Measurements from ENCODE around the gene PHEX.
A peak's percentile ranks its signal among the peaks of the same experiment; 100 is the strongest.

Gene PHEX

DNA sequence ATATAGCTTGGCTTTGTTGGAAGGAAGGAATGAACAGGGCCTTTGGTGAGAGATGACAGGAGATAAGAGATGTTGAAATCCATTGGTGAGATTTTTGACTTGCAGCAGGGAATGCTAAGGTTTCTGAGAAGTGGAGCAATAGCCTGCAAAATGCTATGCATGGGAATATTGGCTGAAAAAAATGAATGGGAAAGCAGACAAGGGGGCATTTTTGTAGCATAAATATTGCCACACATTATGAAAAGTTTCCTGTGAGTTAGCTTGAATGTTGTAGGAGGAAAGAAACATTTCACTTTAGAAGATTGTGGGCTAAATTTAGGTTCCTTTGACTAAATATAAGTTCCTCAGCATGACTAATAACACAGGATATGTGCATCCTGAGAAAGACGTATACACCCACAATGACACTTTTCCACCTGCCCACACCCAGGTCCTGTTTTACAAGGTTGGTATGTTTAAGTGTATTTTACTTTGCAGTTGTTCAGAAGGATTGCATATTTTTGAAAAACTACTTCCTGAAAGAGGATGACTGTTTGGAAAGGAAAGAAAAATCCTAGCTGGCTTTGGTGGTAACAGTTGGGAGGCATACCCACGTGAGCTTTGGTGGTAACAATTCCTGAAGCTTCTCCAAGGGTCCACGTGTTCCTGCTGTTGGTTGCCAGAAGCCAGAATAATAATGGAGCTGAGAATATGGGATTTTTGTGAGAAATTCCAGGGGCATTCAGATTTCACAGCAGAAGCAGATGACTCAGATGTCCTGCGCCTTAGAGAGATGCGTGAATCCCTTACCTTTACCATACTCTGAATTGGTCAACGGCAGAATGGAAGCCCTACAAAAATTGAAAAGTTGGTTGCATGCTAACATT is 28.5 kb downstream of the PHEX start:
- H3K27me3 Mint-ChIP-seq: no peaks in the 10 kb centered on the region
- H3K9me3 Mint-ChIP-seq: no peaks in the 10 kb centered on the region
- peaks cover 16% of the 10 kb centered on the region for H3K36me3 Mint-ChIP-seq (ENCODE audit: low read depth)
- H3K4me1 Mint-ChIP-seq (ENCODE audit: low read depth): peaks cover 93% of the 10 kb centered on the region
- peak overlapping the region; percentile 66 for H3K4me3 Mint-ChIP-seq
- peak overlapping the region; percentile 95 for H3K27ac Mint-ChIP-seq

DNA sequence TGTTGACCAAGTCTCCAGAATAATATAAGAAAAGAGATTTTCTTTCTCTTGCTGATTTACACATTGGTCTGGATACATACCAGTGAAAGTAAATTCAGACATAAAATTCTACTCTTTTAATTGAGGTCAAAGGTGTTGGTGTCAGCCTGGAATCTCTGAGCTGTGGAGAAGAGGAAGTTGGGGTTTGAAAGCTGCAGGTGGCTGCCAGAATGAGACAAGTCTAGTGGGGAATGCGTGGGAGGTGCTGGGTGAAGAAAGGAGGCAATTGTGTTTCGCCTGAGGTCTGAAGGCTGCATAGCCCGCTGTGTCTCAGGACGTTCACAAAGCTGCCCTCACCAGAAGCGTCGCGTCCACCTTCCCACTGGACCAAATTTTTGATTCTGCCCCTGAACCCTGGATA is 31.2 kb downstream of the PHEX start:
- Mint-ChIP-seq H3K27me3 (no peaks in the 10 kb centered on the region), H3K36me3 (ENCODE audit: low read depth) (peaks cover 23% of the 10 kb centered on the region), H3K27ac (peak overlapping the region; percentile 95), H3K4me3 (peak overlapping the region; percentile 45), H3K9me3 (no peaks in the 10 kb centered on the region), H3K4me1 (ENCODE audit: low read depth) (peaks cover 94% of the 10 kb centered on the region)

DNA sequence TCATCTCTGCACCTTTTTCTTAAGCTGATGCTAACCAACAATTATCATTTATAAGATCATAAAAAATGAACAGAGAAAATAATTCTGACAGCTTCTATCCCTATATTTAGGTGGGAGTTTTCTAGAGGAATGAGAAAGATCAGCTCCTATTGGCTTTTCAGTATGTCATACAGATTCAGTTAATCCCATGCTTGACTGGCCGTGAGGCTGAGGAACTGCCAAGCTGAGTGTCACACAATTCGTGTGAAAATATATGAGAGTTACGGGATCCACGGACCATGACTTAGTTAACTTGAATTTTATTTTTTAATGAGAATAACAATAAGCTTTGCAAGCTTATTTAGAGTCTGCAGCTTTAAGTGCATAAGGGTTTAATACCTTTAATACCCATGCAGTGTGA is 37.5 kb downstream of the PHEX start:
- H3K27ac Mint-ChIP-seq: no peak overlapping the region
- H3K9me3 Mint-ChIP-seq: no peaks in the 10 kb centered on the region
- no peaks in the 10 kb centered on the region for H3K27me3 Mint-ChIP-seq

DNA sequence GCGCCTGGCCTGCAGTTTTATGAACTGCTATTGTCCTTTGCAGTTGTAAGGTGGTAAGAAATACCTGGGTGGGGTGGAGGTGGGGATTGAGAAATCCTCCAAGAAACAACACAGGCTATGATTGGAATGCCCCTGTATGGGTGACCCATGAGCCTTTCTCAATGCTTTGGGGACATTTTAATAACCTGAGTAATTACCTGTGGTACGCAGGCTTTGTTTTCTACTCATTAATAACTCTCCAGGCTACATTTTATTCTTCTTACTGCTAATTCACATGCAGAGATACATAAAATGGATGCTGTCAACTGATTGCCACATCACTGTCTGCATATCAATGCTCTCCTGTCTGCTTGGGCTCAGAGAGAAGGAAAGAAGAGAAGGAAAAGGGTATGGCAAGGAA is 41.8 kb downstream of the PHEX start:
- Mint-ChIP-seq H3K4me1 (ENCODE audit: low read depth) (peaks cover 13% of the 10 kb centered on the region), H3K4me3 (no peak overlapping the region), H3K36me3 (ENCODE audit: low read depth) (peaks cover 32% of the 10 kb centered on the region), H3K27me3 (no peaks in the 10 kb centered on the region), H3K27ac (no peak overlapping the region), H3K9me3 (no peaks in the 10 kb centered on the region)

More for the DNA sequence above, 37.5 kb downstream of the PHEX start:
- no peak overlapping the region for H3K4me3 Mint-ChIP-seq
- peaks cover 51% of the 10 kb centered on the region for H3K4me1 Mint-ChIP-seq (ENCODE audit: low read depth)
- H3K36me3 Mint-ChIP-seq (ENCODE audit: low read depth): peaks cover 19% of the 10 kb centered on the region

DNA sequence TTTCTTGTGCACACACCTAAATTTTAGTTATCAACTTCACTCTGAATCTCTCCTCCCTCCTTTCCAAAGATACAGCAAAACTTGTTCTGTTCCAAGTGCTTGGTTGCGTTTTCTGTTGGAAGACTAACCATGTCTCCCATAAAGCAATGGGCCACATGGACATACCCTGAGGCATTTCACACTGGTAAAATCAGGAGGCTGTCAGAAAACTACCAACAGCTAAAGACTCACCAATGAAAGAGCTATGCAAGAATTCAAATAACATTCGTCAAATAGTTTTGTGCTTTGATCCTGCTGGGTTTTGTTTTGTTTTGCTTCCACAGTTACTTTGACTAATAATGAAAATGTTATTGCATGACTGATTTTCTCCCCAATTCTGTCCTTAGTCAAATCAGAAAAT is 46.0 kb downstream of the PHEX start:
- H3K9me3 Mint-ChIP-seq: no peaks in the 10 kb centered on the region
- no peak overlapping the region for H3K27ac Mint-ChIP-seq
- H3K36me3 Mint-ChIP-seq (ENCODE audit: low read depth): peaks cover 48% of the 10 kb centered on the region
- no peaks in the 10 kb centered on the region for H3K27me3 Mint-ChIP-seq
- no peak overlapping the region for H3K4me3 Mint-ChIP-seq
- peaks cover 3% of the 10 kb centered on the region for H3K4me1 Mint-ChIP-seq (ENCODE audit: low read depth)

DNA sequence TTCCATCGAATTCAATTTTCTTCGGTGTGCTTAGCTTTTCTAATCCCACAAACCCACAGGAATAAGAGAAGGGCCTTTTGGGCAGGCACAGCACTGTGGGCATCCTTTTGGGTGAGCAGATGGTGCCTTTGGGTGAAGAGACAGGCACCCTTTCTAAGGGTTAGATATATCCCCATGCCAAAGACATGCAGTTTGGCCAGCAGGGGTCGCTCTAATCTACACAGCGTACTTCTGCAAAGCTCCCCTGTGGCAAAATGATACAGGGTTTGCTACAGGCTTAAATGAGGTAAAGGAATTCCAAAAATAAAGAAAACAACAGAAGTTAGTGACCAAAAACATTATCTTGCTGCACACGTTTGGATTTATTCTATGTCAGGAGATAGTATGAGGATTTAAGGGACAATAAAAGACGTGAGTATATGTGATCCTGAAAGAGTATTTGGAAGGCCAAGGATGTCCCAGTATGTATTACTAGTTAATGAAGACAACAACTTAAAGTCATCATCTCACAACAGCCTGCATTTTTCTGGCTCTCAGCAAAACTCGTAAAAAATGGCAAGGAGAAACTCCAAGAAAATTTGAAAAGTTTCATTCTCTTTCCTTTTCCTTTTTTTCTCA is 49.5 kb downstream of the PHEX start:
- Mint-ChIP-seq H3K9me3 (no peaks in the 10 kb centered on the region), H3K27ac (no peak overlapping the region), H3K36me3 (ENCODE audit: low read depth) (peaks cover 53% of the 10 kb centered on the region), H3K4me3 (no peak overlapping the region), H3K4me1 (ENCODE audit: low read depth) (peaks cover 13% of the 10 kb centered on the region), H3K27me3 (no peaks in the 10 kb centered on the region)

DNA sequence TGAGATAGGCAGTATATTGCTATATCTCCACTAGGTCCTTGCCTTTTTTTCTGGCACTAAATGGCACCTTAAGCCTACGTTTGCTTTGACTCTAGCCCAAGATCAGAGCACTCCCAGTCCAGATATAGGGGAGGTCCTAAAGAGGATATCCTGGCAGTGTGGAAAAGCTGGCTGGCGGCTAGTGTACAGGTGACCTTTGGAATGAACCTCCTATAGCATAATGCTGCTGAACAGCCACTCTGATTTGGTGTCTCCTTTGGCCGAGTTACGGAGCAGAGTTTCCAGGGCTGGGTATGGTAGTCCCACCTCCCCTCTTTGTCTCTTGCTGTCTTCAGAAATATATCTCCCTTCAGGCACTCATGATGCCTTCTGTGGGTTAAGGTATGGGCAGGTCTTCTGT is 53.9 kb downstream of the PHEX start:
- Mint-ChIP-seq H3K27ac (peak overlapping the region; percentile 92), H3K9me3 (no peaks in the 10 kb centered on the region), H3K4me1 (ENCODE audit: low read depth) (peaks cover 43% of the 10 kb centered on the region), H3K36me3 (ENCODE audit: low read depth) (peaks cover 49% of the 10 kb centered on the region), H3K4me3 (peak overlapping the region; percentile 37), H3K27me3 (no peaks in the 10 kb centered on the region)

DNA sequence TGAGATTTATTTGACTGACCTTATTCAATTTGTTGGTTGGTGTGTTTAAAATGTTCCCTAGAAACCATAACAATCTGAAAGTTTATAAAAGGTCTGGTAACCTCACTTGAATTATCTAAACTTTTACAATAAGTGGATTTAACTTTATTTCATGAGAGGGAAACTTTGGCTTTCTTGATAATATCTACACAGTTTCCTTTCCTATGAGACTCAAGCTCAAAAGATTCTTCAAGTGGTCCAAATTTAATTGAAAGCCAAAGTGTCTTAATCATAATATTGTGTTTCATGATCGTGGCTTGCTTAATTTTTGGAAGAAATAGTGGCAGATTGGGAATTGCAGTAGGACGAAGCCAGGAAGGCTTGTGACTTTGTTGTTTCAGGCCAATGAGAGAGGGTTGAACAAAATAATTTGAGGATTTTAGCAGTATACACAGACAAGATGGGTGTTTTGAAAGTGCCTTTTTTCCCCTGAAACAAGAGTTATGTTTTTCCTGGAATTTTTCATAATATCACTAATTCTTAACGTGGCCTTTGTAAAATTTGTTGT is 55.0 kb downstream of the PHEX start:
- Mint-ChIP-seq H3K27me3 (no peaks in the 10 kb centered on the region), H3K4me3 (peak overlapping the region; percentile 70), H3K4me1 (ENCODE audit: low read depth) (peaks cover 47% of the 10 kb centered on the region), H3K9me3 (peaks cover 7% of the 10 kb centered on the region), H3K36me3 (ENCODE audit: low read depth) (peaks cover 52% of the 10 kb centered on the region), H3K27ac (peak overlapping the region; percentile 92)

DNA sequence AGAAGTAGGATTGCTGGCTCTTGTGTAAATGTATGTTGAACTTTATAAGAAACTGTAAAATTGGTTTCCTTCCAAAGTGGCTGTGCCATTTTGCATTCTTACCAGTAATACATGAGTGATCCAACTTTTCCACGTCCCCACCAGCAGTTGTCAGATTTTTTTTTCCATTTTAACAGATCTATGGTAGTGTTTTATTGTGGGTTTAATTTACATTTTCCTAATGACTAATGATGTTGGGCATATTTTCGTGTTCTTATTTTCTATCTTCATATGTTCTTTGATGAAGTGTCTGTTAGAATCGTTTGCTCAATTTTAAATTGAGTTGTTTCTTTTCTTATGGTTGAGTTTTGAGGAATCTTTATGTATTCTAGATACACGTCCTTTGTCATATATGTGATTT is 56.2 kb downstream of the PHEX start:
- H3K4me3 Mint-ChIP-seq: peak overlapping the region; percentile 62
- peaks cover 53% of the 10 kb centered on the region for H3K36me3 Mint-ChIP-seq (ENCODE audit: low read depth)
- H3K9me3 Mint-ChIP-seq: peaks cover 7% of the 10 kb centered on the region
- peaks cover 47% of the 10 kb centered on the region for H3K4me1 Mint-ChIP-seq (ENCODE audit: low read depth)
- peak overlapping the region; percentile 95 for H3K27ac Mint-ChIP-seq
- no peaks in the 10 kb centered on the region for H3K27me3 Mint-ChIP-seq

DNA sequence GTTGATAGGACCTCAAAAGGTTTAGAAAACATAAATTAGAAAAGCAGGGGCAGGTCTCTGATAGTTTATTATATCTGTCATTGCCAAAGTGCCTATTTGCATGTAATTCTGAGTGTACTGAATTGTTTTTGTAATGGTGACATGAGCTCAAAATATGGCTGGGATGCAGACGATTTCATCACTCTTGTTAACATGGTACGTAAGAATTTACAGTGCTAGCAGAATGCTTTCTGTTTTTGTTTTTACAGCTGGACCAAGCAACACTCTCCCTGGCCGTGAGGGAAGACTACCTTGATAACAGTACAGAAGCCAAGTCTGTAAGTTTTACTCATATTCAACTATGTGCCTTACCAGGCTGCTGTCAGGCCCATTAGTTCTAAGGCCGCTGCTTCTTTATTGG is 58.1 kb downstream of the PHEX start:
- Mint-ChIP-seq H3K9me3 (peaks cover 7% of the 10 kb centered on the region), H3K27me3 (no peaks in the 10 kb centered on the region), H3K4me3 (peak overlapping the region; percentile 82), H3K4me1 (ENCODE audit: low read depth) (peaks cover 47% of the 10 kb centered on the region), H3K36me3 (ENCODE audit: low read depth) (peaks cover 49% of the 10 kb centered on the region), H3K27ac (peak overlapping the region; percentile 68)

DNA sequence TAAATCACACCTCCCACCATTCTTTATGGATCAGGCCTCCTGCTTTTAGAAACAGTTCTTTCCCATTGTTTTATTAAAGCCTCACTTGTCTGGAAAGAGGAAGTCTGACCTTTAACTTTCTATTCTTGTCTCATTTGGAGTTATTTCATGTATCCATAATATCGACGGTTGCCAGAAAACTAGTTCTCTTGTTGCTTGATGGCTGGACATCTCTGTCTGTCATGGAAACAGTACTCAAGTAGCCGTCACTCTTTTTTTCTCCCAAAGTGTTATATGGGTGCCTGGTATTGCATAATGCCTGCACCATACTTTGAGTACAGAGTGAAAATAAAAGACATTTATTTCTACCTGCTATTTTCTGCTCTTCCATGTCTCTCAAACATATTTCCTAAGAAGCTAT is 61.4 kb downstream of the PHEX start:
- no peak overlapping the region for H3K27ac Mint-ChIP-seq
- H3K4me3 Mint-ChIP-seq: no peak overlapping the region
- no peaks in the 10 kb centered on the region for H3K27me3 Mint-ChIP-seq
- peaks cover 16% of the 10 kb centered on the region for H3K9me3 Mint-ChIP-seq
- H3K36me3 Mint-ChIP-seq (ENCODE audit: low read depth): peaks cover 57% of the 10 kb centered on the region
- peaks cover 25% of the 10 kb centered on the region for H3K4me1 Mint-ChIP-seq (ENCODE audit: low read depth)

DNA sequence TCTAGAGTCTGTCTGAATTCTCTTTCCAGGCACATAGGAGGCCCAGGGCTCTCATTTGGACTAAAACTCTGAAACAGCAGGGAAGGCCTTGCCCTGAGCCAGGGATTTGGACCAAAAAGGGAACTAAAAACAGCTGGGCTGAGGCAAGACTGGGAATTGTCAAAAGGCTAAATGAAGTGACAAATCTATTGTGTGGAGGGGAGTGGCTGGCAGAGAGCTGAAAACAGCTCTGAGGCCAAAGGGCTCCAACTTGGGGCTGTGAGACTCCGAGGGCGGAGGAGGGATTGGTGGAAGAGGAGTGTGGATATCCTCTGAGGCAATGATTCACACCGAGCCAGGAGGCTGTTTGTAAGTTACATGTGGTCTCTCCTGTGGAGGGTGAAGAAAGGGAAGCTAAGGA is 63.2 kb downstream of the PHEX start:
- no peak overlapping the region for H3K27ac Mint-ChIP-seq
- peaks cover 54% of the 10 kb centered on the region for H3K36me3 Mint-ChIP-seq (ENCODE audit: low read depth)
- peaks cover 16% of the 10 kb centered on the region for H3K9me3 Mint-ChIP-seq
- peaks cover 13% of the 10 kb centered on the region for H3K4me1 Mint-ChIP-seq (ENCODE audit: low read depth)
- H3K27me3 Mint-ChIP-seq: no peaks in the 10 kb centered on the region
- H3K4me3 Mint-ChIP-seq: no peak overlapping the region

DNA sequence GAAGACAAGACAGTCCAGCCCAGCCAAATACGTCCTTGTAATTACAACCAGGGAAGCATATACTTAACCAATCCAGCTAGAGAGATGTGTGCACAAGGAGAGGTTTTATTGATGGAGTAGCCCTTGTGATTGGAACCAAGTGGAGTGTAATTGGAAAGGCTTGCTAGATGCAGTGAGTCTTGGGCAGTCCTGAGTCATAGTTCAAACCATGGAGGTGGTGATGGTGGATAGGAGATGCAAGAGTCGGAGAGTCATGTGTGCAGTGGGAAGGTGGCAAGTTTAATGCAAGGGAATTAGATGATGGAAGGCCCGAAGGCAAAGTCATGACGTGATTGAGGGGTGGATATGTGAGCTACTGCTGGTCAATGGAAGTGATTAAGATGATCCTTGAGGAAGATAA is 63.7 kb downstream of the PHEX start:
- Mint-ChIP-seq H3K27ac (peak overlapping the region; percentile 65), H3K4me3 (no peak overlapping the region), H3K9me3 (peaks cover 16% of the 10 kb centered on the region), H3K4me1 (ENCODE audit: low read depth) (peaks cover 13% of the 10 kb centered on the region), H3K36me3 (ENCODE audit: low read depth) (peaks cover 48% of the 10 kb centered on the region), H3K27me3 (no peaks in the 10 kb centered on the region)

DNA sequence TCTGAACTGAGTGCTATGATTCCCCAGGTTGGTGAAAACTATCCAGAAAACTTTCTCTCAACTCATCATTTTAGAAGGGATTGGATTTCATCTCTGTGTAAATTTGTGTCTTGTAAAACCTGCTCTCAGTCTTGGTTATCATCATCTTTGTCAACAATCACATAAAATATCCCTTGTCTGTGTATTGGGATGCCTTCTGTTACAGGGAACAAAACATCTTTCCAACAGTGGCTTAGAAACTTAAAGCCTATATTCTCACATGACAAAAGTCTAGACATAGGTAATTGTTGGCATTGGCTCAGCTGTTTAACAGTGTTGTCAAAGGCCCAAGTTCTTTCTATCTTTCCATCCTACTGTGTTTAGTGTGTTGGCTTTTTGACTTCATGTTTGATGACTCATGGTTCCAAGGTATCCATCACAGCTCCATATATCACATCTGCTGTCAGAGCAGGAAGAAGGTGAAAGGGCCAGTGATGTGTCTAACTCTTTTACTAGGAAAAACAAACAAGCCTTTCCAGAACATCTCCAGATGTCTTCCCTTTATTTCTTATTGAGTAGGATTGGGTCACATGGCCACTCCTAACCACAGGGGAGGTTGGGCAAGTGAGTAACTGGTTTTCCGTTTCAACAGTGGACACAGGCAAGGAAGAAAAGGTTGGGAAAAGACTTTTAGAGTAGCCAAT is 65.0 kb downstream of the PHEX start:
- Mint-ChIP-seq H3K36me3 (ENCODE audit: low read depth) (peaks cover 37% of the 10 kb centered on the region), H3K4me1 (ENCODE audit: low read depth) (peaks cover 5% of the 10 kb centered on the region), H3K9me3 (peaks cover 9% of the 10 kb centered on the region), H3K4me3 (no peak overlapping the region), H3K27me3 (no peaks in the 10 kb centered on the region), H3K27ac (no peak overlapping the region)

DNA sequence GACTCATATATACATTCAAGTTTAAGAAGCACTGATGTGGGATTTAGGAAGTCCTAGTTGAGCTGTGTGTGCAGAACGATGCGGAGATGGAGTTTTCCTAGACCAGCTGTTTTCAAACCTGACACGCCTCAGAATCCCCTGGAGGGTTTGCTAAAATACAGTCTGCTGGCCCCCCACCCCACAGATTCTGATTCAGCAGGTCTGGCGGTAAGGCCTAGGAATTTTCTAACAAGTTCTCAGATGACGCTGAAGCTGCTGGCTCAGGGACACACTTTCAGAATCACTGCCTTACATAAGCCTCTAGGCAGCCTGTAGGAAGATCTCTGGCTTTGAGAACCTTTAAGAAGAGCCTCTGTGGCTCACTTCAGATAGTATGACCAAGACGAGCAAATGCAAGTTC is 73.1 kb downstream of the PHEX start:
- H3K27me3 Mint-ChIP-seq: no peaks in the 10 kb centered on the region
- peaks cover 26% of the 10 kb centered on the region for H3K36me3 Mint-ChIP-seq (ENCODE audit: low read depth)
- no peaks in the 10 kb centered on the region for H3K9me3 Mint-ChIP-seq
- peaks cover 17% of the 10 kb centered on the region for H3K4me1 Mint-ChIP-seq (ENCODE audit: low read depth)
- H3K4me3 Mint-ChIP-seq: no peak overlapping the region
- no peak overlapping the region for H3K27ac Mint-ChIP-seq

Measured in stimulated activated naive CD8-positive, alpha-beta T cell treated with anti-CD3 and anti-CD28 coated beads, Interleukin-15, Interleukin-2, amounts not matched to agents 100 ng/mL and 50 ng/mL, for 24 hours (primary cell).